Lower leg skin (tissue), 3 donors: ENCODE results near the gene OLFML3.

Experiments
- POLR2A ChIP-seq, 2 donors: fragments of 450-650 bp; IDR thresholded peaks; one replicate each; pipeline ENCODE4 v1.6.1; 2016 to 2017; ENCODE audit warnings: antibody characterized with exemption in 2 of 2, mild to moderate bottlenecking in 1 of 2, moderate library complexity in 1 of 2
- TF ChIP-seq, protein P1 (sequence below), 3 donors: fragments of 450-650 bp; IDR thresholded peaks; one replicate each; pipeline ENCODE4 v1.5.1; 2016; ENCODE audit warnings: antibody characterized with exemption in 3 of 3, mild to moderate bottlenecking in 3 of 3, moderate library complexity in 2 of 3

DNA sequence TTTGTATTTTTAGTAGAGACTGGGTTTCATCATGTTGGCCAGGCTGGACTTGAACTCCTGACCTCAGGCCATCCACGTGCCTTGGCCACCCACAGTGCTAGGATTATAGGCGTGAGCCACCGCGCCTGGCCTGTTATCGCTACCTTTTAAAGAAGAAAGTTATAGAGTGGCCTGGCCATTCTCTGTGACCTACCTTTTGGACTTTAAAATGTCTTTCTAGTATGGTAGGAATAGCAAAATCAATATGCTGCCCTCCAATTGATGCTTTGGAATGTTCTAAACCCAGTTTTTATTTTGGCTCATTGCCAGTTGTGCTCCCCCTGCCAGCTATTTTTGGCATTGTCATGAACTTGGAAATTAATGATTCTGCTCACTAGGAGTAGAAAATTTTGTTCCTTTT lies 30.3 kb upstream of the OLFML3 start:
- TF ChIP-seq, protein P1, sequence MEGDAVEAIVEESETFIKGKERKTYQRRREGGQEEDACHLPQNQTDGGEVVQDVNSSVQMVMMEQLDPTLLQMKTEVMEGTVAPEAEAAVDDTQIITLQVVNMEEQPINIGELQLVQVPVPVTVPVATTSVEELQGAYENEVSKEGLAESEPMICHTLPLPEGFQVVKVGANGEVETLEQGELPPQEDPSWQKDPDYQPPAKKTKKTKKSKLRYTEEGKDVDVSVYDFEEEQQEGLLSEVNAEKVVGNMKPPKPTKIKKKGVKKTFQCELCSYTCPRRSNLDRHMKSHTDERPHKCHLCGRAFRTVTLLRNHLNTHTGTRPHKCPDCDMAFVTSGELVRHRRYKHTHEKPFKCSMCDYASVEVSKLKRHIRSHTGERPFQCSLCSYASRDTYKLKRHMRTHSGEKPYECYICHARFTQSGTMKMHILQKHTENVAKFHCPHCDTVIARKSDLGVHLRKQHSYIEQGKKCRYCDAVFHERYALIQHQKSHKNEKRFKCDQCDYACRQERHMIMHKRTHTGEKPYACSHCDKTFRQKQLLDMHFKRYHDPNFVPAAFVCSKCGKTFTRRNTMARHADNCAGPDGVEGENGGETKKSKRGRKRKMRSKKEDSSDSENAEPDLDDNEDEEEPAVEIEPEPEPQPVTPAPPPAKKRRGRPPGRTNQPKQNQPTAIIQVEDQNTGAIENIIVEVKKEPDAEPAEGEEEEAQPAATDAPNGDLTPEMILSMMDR (IDR thresholded peaks at IDR 0.05): no peak
- TF ChIP-seq POLR2A (IDR thresholded peaks at IDR 0.05): no peak
